Skin epidermis (tissue), 12 donors: ENCODE data around the gene AMBRA1.

Experiments used
- H3K27ac ChIP-seq, 21 experiments: fragments of 200-600 bp; sonication (generic) in 11 of 21; one replicate each; pipeline ENCODE4 v1.5.0; 2020; ENCODE audit warnings: mild to moderate bottlenecking in 3 of 21, inconsistent platforms in 2 of 21, moderate library complexity in 2 of 21
- H3K4me3 ChIP-seq, 7 experiments: fragments of 200-600 bp; sonication (generic) in 2 of 7; one replicate each; pipeline ENCODE4 v1.5.0; 2020; ENCODE audit warnings: inconsistent platforms in 2 of 7, mild to moderate bottlenecking in 2 of 7, moderate library complexity in 1 of 7

AMBRA1 gene

GRCh38 chr11:46391578-46392420 lies 202.0 kb downstream of the AMBRA1 start, which contains the start of gene CHRM4:
TSS of gene CHRM4 (minus strand) at chr11:46391776. CDS start at chr11:46386557, 5,219 bp downstream.
- H3K27ac ChIP-seq = no peak within 1 kb of the TSS
- H3K4me3 ChIP-seq = peak within 1 kb of the TSS; percentile 8 to 40 (median 29)

GRCh38 chr11:46391186-46391577 lies 202.6 kb downstream of the AMBRA1 start:
- Histone ChIP-seq H3K27ac (no peak overlapping the region), H3K4me3 (peak overlapping the region in 6 of 7 experiments; percentile 20 to 40 (median 32))

DNA sequence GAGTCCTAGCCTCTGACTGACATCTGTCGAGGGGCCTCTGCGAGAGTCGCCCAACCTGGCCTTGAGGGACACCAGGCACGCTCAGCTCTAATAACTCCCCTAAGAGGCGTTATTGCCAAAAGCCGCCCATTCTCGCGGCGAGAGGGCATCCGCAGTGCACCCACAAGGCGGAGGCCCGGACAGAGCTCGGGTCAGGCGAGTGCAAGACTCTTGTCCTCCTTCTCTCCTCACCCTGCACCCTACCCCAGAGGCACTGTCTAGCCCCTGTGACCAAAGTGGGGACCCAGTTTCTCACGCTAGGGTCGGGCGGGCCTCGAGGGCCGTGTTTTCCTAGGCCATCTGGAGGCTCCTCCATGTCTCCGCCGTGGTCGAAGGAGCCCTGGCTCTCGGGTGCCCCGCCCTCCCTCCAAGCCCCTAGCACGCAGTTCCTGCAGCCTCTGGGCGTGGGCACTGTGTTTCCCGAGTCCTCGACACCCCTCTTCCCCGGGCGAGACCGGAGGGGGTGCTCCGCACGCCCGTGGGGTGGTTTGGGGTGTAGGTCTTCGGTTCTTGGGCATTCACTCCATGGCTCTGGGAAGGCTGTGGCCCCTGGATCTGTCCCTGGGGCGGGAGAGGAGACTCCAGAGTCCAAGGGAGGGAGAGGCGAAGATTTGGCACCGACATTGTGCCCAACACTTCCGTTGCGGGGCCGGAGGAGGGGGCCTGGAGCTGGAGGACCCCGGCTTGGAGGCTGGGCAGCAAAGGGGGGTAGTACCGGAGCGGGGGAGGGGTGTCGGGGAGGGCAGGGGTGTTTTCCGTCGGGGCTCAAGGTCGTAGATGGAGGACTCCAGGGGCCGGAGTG lies 203.3 kb downstream of the AMBRA1 start:
- H3K27ac ChIP-seq = no peak overlapping the region
- no peak overlapping the region for H3K4me3 ChIP-seq

DNA sequence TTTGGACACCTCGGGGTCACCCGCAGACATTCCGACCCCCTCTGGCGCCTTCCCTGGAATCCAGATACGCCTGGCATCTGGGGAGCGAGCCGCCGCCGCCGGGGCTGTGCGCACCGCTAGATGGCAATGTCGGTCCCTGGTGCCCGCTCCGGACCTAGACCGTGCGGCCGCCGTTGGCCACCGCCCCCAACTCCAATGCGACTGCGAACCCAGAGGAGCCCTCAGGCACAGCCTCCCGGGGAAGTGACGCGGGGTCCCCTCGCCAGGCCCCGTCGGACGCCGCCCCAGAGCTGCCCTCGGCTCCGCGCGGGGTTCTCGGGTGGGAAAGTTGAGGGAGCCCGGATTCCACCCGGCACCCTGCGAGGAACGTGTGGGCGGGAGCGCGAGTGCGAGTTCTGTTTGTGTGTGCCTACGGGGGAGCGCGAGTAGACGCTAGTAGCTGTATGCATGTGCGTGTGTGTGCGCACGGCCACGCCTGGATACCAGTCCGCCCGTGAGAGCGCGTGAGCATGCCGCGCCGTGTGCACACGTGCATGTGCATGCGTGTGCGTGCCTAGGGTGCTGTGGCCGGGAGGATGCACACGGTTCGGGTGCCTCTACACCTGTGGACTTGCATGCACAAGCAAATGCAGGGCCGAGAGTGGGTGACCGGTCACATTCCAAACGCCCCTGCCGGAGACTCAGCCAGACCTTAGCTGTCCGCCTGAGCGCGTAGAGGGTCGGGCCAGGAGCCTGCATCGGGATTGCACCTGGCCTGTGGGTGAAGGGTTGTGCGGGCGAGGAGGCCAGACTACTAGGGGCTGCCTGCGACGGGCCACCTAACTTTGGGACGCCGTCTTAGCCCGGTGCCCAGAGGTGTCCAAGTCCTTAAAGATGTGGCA lies 204.1 kb downstream of the AMBRA1 start:
- Histone ChIP-seq H3K27ac (no peak overlapping the region), H3K4me3 (peak overlapping the region; percentile 4 to 39 (median 30))

DNA sequence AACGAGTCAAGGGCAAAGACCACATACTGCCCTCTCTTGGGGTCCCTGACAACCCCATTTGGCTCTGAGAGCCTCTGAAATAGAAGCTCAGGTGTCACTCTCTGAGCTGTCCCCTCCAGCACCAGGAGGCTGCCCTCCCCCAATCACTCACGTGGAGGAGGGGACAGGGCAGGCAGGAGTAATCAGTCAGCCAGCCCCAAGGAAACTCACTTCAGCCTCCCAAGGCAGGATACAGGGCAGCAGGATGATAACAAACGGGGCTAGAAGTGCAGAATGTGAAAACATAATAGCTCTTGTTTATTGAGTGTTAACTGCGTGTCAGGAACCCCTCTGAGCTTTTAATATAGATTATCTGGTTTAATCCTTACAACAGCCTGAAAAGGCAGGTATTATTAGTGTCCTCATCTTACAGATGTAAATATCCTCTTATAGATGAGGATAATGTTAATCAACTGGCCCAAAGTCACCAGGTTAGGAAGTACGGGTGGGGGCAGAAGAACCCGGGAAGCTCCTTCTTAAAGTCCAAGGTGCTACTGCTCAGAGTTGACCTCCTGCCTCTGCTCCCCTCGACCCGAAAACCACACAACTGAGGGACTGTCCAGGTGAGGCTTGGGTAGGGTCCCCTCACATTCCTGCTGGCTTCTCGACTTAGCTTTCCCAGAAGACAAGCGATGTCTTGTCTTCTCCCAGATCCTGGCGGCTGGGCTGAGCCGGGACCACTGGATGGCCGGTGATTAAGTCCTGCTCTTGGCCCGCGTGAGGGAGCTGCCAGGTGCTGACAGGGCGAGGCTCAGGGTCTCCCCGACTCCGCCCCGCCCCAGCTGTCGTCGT lies 205.0 kb downstream of the AMBRA1 start:
- Histone ChIP-seq H3K4me3 (peak overlapping the region in 3 of 7 experiments; percentile 30 to 39 (median 37)), H3K27ac (no peak overlapping the region)

- Histone ChIP-seq H3K27ac (no peak overlapping the region), H3K4me3 (no peak overlapping the region)
These were observed 205.8 kb downstream of the AMBRA1 start for GRCh38 chr11:46387919-46388618.

DNA sequence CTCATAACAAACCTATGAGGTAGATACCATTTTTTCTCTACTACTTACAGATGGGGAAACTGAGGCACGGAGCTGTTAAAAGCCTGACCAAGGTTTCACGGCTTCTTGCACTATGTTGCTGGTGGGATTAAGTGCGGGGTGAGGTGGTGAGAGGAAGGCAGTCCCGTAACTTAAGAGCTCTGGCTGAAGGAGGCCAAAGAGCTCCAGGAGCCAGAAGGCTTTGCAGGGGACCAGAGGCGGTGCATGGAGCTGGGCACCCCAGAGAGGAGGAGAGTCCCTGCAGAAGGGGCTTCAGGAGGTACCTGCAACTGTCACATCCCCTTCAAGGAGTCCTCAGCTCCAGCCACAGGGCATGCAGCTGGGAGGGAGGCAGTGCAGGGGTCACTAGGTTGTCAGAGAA lies 206.4 kb downstream of the AMBRA1 start:
- Histone ChIP-seq H3K4me3 (no peak overlapping the region), H3K27ac (no peak overlapping the region)

- H3K27ac ChIP-seq = no peak overlapping the region
- H3K4me3 ChIP-seq = no peak overlapping the region
These were observed 207.1 kb downstream of the AMBRA1 start for GRCh38 chr11:46386674-46387073.

GRCh38 chr11:46386005-46386578 lies 207.7 kb downstream of the AMBRA1 start:
- no peak overlapping the region for H3K4me3 ChIP-seq

GRCh38 chr11:46385169-46386004 lies 208.4 kb downstream of the AMBRA1 start:
- Histone ChIP-seq H3K4me3 (no peak overlapping the region), H3K27ac (no peak overlapping the region)

More at GRCh38 chr11:46386005-46386578, 207.7 kb downstream of the AMBRA1 start:
- no peak overlapping the region for H3K27ac ChIP-seq

DNA sequence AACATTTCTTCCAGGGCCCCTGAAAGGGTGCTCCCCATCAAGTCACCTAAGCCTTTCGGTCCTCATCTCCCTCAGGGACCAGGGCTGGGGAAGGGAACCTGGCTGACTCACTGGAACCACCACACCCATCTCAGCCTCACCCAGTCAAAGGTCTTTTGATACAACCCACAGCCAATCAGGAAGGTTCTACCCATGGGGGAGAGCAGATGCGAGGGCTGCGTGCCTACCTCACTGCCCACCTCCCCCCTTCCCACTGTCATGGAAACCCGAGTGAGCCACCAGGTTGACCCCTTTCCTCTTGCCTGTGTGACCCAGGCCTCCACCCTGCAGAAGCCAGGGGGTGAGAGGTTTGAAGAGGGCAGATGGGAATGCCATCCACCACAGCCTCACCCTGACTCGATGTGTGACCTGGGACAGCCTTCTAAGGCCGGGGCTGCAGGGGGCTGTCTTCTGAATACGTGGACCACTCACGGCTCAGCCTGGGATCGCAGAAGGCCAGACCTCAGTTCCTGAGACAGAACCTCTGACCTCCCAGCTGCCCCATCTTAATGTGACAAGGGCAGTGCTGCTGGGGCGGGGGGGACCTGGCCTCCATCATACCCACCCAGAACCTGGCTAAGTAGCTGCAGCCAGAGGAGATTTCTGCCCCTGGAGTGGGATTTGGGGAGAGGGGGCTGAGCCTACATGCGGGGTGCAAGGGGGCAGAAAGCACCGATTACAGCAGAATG lies 209.7 kb downstream of the AMBRA1 start:
- Histone ChIP-seq H3K4me3 (no peak overlapping the region), H3K27ac (no peak overlapping the region)

- no peak overlapping the region for H3K4me3 ChIP-seq
These were observed 210.4 kb downstream of the AMBRA1 start for GRCh38 chr11:46383404-46383758.

GRCh38 chr11:46382646-46383403 lies 211.0 kb downstream of the AMBRA1 start:
- peak overlapping the region; percentile 50 to 66 (median 55) for H3K4me3 ChIP-seq
- H3K27ac ChIP-seq = no peak overlapping the region

More at GRCh38 chr11:46383404-46383758, 210.4 kb downstream of the AMBRA1 start:
- H3K27ac ChIP-seq = no peak overlapping the region

DNA sequence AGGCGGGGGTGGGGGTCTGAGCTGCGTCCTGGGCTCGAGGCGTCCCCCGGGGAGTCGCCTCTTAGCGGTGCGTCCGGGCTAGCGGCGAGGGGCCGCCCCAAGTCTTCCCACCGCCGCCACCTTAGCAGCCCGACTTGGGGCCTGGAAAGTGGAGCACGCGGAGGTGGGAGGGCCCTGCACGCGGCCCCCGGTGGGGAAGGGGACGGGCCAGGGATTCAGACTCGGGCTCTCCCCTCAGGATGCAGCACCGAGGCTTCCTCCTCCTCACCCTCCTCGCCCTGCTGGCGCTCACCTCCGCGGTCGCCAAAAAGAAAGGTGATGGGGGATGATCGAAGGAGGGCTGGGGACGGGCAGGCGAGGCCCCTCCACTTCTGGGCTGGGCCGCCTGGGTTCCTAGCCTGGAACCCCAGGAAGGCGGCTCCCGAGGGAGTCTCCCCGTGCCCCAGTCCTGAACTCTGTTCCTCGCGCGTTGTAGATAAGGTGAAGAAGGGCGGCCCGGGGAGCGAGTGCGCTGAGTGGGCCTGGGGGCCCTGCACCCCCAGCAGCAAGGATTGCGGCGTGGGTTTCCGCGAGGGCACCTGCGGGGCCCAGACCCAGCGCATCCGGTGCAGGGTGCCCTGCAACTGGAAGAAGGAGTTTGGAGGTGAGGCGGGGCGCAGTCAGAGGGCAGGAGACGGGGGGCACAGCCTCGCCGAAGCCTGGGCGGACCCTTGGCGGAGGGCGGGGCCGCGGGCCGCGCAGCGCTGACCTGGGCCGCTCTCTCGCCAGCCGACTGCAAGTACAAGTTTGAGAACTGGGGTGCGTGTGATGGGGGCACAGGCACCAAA lies 211.8 kb downstream of the AMBRA1 start:
- peak overlapping the region in 16 of 21 experiments; percentile 9 to 87 (median 73) for H3K27ac ChIP-seq
- H3K4me3 ChIP-seq = peak overlapping the region; percentile 50 to 66 (median 55)
